GM19035 (cell line): Measurements from ENCODE around the gene SERPINB8.
"Not testable (repeated sequence)": the region's sequence is repeated elsewhere in the genome, so short reads cannot be mapped to it uniquely, and the experiment has no call there.

Experiments used
- ATAC-seq: cut with Tn5 transposase; IDR thresholded peaks from one replicate; pipeline ENCODE4 v1.9.1; 2021; ENCODE audit not compliant: unreplicated experiment

The SERPINB8 gene, protein sequence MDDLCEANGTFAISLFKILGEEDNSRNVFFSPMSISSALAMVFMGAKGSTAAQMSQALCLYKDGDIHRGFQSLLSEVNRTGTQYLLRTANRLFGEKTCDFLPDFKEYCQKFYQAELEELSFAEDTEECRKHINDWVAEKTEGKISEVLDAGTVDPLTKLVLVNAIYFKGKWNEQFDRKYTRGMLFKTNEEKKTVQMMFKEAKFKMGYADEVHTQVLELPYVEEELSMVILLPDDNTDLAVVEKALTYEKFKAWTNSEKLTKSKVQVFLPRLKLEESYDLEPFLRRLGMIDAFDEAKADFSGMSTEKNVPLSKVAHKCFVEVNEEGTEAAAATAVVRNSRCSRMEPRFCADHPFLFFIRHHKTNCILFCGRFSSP

DNA sequence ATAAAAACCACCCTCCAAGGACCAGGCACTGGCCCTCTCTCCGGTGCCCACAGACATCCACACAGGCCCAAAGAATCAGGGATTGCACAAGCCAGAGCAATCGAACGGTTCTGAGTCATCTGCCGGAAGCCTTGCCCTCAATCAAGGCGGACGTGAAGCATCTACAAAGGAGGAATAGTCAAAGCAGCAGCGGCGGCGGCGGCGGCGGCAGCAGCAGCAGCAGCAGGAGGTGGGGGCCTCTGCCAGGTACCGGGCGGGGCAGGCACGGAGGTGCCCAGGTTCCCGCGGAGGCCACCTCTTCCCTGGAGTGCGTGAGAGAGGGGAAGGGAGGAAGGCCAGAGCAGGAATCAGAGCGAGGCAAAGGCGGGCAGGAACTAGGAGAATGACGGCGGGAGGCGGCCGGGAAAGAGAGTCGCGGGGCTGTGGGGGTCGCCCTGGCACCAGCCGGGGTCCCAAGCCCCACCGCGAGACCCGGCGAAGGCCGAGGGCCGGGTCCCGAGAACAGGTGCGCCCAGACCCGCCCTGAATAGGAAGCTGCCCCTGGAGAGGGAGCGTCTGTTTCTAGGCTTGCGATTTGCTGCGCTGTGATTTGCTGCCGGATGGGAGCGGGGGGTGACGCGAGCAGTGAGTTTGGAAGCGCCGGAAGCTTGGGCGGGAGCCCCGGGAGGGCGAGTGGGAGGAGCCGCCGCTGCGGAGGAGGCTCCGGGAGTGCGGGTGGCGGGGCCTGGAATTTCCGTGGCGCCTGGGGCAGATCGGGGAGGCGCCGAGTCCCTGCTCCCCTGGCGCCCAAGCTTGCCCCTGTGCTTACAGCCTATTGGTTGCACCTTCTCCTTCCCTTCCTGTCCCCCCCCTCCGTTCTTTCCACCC, at the start of gene SERPINB8:
SERPINB8 (plus strand) TSS at position 140 of the 867 bp plus-strand sequence. CDS start 8,228 bp downstream, outside the sequence.
- ATAC-seq: peak; percentile 94

DNA sequence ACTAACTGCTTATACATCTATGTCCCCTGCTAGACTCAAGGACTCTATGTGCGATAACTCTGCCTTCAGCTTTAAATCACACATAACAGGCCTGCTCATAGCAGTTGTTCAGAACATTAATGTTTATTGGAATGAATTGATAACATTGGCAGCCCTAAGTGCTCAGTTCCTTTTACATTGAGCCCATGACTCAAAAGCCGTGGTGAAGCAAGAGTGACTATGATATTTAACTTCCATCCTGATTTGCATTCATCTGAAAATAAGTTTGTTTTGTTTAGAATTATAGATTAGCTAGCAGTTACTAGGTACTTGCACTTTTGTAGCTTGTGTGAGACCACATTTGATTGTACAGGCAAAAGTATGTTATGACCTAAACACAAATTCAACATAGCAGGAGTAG, 47.8 kb upstream of the SERPINB8 start:
- no peak for ATAC-seq

DNA sequence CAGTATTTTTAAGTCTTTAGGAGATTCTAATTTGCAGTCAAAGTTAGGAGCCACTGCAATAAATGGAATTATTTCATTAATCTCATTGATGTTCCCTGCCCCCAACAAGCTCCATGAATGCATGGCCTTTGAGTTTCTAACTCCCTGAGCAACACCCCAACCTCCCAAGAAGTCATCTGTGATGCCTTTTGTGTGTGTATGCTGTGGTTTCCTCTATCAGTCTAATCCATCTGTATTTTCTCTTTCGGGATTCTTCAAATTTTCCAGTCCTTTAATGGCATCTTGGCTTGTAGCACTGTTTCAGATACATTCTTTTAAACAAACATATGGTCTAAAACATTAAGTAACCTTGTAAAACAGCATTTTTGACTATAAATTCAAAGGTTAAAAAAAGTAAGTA, 45.3 kb upstream of the SERPINB8 start:
- ATAC-seq: no peak

DNA sequence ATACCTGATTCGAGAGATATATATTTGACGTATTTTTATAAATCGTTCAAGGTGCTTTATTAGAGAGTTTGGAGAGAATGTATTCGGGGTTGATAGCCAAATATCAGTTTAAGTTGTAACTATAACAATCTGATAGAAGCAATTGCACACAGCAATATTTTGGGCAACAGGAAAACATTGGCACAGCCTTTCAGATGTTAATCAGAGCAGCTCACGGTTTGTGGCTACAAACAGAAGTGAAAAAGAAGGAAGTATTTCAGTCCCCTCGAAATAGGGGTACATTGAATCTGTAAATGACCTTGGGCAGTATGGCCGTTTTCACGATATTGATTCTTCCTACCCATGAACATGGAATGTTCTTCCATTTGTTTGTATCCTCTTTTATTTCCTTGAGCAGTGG, 41.5 kb upstream of the SERPINB8 start:
- no peak for ATAC-seq

DNA sequence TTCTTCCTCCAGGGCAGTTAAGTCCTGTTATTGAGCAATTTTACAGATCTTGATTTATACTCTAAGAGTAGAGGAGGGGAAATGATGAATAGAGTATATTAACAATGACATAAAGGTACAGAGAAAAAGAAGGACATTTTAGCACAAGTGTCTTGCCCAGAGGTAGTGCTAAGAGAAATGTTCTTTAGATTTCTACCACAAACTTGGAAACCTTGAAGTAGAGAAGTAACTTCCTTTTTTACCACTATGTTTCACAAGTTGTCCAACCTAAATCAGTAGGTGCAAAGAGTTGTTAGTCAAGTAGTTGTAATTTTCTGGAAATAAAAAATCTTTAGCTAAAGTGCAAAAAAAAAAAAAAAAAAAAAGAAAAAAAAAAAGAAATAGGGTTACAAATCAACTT, 40.5 kb upstream of the SERPINB8 start:
- not testable (repeated sequence) for ATAC-seq

DNA sequence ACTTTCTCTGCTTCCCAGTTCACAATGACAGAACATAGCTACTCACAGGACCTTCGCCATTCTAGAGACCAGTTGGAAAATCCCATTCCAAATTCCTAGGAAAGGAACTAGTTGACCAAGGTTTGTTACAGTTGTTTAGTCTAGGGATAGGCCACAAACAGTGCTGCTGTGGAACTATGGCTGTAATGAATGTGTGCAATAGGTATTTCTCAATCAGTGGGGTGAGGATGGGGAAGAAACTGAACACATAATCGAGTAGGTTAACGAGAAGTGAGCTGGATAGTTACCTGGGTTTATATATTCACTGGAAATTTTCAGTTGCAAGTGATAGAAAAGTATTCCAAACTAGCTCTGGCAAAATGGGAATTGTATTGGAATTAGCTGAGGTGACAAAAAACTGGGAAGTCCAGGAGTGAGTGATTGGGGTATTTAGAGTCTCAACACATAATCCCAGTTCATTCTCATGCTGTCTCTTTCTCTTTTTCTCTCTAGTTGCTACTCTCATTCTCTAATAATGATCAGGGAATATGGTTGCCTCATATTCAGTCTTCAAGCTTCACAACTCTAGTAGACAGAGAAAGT, 39.0 kb upstream of the SERPINB8 start:
- ATAC-seq: no peak

DNA sequence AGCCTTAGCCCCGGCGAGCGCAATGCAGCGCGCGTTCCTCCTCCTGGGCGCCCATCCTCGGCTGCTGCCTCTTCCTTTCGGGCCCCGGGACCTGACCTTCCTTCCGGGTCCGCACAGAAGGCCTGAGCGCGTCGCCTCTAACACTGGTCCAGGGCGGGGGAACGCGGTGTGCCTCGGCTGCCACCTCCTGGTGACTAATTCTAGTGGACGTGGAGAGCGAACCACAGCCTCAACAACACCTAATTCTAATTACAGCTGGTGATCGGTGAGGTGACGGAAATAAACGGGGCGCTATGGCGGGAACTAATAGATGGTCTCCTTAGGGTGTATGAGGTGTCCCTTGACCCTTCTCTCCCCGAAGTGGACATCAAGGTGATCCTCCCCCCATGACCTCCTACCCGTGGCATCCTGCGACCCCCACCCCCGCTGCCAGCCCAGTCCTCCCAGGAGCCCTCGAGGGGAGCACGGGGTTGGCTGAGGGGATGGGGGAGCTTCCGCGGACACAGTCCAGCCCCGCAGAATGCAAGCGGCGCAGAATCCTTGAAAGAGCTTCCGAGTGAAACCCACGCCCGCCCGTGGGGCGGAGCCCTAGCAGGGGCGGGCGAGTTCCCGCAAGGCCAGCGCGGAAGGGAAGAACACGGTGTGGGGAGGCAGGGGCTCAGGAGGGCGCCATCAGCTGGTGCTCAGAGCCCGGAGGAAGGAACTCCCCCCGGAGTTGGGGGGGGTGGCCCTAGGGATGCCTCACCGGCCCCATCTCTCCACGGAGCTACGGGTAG, 33.5 kb upstream of the SERPINB8 start:
- ATAC-seq: peak; percentile 99

DNA sequence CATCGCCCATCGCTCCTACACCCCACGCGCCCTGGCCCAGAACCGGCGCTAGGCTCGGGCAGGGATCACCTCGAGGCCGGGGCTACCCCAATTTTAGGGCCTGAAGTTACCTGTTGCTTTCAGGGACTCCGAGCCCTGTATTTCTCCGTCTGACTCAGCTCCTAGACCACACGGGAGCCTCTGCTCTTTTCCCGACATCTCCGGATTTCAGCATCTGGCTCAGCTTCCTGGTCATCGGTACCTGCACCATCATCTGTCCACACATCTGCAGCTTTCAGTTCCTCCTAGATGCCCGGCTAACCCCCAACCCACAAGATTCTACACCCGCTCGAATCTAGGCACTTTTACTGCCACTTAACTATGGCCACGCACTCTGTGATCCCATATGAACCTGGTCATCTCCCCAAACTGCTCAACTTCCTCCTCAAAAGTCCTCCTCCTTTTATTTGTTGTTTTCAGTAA, 32.9 kb upstream of the SERPINB8 start:
- no peak for ATAC-seq

DNA sequence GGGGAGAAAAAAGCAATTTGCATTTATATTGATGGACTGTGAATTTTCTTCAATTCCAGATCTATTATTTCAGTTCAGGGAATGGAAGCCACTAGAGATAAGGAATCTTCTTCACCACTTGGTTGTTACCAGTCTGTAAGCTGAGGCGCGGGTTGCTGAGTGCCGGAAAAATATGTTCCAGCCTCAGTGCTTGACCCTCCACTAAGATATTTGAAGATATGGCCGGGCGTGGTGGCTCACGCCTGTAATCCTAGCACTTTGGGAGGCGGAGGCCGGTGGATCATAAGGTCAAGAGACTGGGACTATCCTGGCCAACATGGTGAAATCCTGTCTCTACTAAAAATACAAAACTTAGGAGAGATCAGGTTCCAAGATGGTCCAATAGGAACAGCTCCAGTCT, 29.9 kb upstream of the SERPINB8 start:
- no peak for ATAC-seq

DNA sequence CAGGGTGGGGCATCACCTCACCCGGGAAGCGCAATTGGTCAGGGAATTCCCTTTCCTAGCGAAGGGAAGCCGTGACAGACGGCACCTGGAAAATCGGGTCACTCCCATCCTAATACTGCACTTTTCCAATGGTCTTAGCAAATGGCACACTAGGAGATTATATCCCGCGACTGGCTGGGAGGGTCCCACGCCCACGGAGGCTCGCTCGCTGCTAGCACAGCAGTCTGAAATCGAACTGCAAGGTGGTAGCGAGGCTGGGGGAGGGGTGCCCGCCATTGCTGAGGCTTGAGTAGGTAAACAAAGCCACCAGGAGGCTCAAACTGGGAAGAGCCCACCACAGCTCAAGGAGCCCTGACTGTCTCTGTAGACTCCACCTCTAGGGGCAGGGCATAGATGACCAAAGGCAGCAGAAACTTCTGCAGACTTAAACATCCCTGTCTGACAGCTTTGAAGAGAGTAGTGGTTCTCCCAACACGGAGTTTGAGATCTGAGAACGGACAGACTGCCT, 29.3 kb upstream of the SERPINB8 start:
- not testable (repeated sequence) for ATAC-seq

DNA sequence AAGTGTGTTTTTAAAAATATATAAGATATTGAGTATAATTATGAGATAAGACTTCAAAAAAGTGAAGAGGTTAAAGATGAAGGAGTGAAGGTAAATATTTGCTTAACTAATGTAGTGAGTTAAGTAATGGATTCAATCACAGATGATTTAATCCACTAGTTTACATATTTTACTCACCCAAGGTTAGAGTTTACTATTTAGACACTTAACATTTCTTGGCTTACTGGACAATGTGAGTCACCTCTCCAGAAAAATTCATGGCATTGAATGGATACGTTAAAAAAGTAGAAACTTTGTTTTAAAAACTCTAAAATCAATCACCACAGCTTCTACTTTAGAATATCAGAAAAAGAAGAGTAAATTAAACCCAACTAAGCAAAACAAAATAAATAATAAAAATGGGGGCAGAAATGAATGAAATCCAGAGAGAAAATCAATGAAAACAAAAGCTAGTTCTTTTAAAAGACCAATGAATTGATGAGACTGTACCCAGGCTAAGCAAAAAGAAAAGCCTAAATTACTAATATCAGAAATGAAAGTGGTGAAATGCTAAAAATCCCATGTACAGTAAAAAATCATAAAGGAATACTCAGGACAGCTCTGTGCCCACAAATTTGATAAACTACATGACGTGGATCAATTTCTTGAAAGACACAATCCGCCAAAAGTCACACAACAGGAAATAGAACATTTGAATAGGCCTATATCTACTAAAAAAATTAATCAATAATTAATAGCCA, 22.7 kb upstream of the SERPINB8 start:
- ATAC-seq: no peak

DNA sequence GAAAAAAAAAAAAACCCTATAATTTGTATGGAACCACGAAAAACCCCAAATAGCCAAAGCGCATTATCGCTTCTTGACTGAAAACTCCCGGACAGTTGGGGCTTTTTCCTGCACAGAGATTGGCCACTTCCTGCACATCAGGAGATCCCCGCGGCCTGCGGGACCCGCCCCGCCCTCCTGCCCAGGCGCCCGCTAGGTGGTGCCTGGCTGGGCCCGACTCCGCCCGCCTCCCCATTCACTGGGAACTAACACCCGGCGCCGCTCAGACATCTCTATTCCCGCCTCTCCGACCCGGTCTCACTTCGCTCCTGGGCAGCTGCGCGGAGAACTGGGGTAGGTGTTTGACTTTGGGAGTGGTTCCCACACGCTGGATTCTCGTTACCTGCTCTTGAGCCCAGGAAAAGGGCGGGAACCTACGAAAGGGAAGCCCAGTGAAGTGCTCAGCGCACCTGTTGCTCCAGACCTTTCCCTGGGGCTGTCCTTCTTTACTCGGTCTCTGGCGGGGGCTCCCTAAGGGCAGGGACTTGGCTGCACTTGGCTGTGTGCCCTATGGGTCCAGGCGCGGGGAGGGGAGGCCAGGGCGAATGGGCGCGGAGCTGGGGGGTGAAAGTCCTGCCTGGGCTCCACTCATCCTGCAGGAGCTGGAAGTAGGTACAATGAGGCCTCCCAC, 20.7 kb upstream of the SERPINB8 start, which contains the start of gene HMSD:
HMSD (plus strand) TSS at position 234 of the 670 bp plus-strand sequence. CDS start 4,155 bp downstream, outside the sequence.
- peak; percentile 94 for ATAC-seq

DNA sequence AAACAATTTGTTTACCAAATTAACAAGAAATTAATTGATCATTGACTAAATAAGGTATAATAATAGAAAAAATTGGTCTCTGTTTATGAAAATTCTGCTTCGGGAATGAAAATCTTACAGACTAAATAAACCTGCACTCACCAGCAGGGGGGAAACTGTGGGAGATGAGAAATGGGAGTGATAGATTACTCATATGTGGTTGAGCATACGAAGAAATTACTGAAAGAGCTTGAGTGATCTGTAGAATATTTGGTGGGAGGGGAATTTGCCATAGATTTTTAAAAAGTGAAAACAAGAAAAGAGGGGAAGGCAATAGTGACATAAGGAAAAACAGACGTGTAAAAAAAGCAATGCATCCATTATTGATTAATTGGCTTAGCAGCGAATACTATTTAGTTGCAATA, 18.6 kb upstream of the SERPINB8 start:
- no peak for ATAC-seq

DNA sequence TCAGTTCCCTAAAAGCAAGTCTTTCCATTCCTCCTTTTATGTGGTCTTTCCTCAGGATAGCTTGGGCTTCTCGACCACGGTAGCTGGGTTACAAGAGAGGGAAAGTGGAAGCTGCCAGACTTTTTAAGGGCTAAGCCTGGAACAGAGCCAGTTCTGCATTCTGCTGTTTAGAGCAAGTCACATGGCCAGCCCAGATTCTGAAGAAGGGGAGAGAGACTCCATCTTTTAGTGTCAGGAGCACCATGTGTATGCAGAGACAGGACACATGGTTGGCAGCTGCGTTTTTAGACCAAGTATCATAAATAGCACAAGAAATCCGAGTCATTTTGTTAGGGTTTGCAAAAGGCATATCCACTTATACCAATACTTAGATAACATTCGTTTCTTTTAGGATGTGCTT, 16.1 kb upstream of the SERPINB8 start:
- ATAC-seq: no peak

DNA sequence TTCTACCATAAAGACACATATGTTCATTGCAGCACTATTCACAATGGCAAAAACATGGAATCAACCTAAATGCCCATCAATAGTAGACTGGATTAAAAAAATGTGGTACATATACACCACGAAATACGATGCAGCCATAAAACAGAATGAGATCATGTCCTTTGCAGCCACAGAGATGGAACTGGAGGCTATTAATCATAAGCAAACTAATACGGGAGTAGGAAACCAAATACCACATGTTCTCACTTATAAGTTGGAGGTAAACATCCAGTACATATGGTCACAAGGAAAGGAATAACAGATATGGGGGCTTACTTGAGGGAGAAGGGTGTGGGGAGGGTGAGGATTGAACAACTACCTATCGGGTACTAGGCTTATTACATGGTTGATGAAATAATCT, 13.1 kb upstream of the SERPINB8 start:
- ATAC-seq: no peak

DNA sequence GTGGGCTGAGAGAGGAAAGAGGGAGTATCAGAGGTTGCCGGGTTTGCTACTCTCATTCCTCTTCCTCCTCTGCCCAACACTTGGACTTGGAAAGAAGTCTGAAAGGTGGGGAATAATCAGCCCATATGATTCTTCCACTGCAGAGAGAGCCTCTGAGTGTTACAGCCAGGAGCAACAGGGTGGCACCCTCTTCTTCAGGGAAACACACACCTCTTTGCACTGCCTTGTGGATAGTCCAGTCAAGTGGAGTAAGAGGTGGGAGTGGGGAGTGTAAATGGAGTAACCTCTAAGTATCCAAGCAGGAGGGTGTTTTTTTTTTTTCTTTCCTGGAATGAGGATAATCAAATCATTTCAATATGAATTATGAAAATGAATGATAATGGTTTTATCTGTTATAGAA, 9.0 kb upstream of the SERPINB8 start:
- no peak for ATAC-seq

DNA sequence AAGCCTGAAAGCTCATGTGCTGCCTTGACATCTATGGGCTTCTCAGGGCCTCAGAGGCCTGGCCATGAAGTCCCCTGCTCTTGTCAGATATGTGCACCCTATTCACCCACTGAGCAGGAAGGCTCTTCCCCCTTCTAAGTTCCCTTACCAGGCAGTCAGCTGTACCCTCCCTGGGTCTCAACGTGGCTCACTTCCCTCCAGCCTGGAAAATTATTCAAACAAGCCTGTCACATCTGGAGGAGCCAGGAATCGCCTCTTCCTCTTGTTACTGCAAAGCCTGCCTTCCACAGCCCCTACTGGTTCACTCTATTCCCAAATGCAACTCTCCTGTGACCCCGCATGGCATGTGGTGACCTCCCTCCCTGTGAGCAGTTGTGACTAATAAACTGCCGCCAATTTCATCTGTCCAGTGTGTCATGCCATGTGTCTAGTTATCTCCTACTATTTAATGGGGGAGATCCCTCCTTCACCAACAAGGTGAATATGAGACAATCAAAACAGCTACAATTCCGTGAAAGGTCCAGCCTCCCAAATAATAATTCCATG, 8.4 kb upstream of the SERPINB8 start:
- no peak for ATAC-seq

DNA sequence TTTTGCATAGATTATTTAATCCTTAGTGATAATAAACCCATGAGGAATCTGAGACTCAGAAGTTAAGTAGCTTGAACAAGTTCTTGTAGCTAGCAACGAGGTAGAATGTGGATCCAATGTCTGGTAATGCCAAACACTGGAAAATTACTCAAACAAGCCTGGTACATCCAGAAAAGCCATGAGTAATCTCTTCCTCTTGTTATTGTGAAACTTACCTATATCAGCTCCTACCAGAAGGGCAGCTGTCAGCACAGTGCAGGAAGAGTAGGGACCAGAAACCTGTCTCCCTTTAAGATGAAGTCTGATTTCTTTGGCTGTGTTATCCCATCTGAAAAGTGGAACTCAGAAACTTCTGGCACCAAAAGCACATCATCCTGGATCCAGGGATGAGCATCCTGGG, 7.7 kb upstream of the SERPINB8 start:
- ATAC-seq: no peak
